ENCODE measurements around the gene ZNF662.

The ZNF662 gene

GRCh38 chr3:42892169-42892568 lies 13.8 kb upstream of the ZNF662 start:
- no peak overlapping the region for H3K27ac ChIP-seq
- no peaks in the 10 kb centered on the region for H3K36me3 ChIP-seq (ENCODE audit: insufficient read depth)
- no peaks in the 10 kb centered on the region for H3K79me2 ChIP-seq (ENCODE audit: insufficient read depth, low read depth)
- H3K4me1 ChIP-seq (ENCODE audit: low read depth, poor library complexity, severe bottlenecking), result no peaks in the 10 kb centered on the region
- H2AFZ ChIP-seq (ENCODE audit: low read depth), result no peak overlapping the region
- no peak overlapping the region for H3K4me3 ChIP-seq (IDR thresholded peaks at IDR 0.05; ENCODE audit: insufficient read depth, low read depth, low read length)
- H4K20me1 ChIP-seq (ENCODE audit: insufficient read depth), result no peaks in the 10 kb centered on the region
- no peak for TF ChIP-seq CTCF (conservative IDR thresholded peaks at IDR 0.05; ENCODE audit: low read depth, low read length)
- no peaks in the 10 kb centered on the region for H3K27me3 ChIP-seq (ENCODE audit: insufficient read depth, low read depth)
- no peak overlapping the region for H3K9ac ChIP-seq
- H3K4me2 ChIP-seq, result no peak overlapping the region

- no peak overlapping the region for H3K27ac ChIP-seq
- H4K20me1 ChIP-seq (ENCODE audit: insufficient read depth), result no peaks in the 10 kb centered on the region
- H3K4me2 ChIP-seq, result no peak overlapping the region
- no peak overlapping the region for H2AFZ ChIP-seq (ENCODE audit: low read depth)
- H3K27me3 ChIP-seq (ENCODE audit: insufficient read depth, low read depth), result no peaks in the 10 kb centered on the region
- no peak overlapping the region for H3K4me3 ChIP-seq (IDR thresholded peaks at IDR 0.05; ENCODE audit: insufficient read depth, low read depth, low read length)
- H3K36me3 ChIP-seq (ENCODE audit: insufficient read depth), result no peaks in the 10 kb centered on the region
- no peaks in the 10 kb centered on the region for H3K79me2 ChIP-seq (ENCODE audit: insufficient read depth, low read depth)
- no peaks in the 10 kb centered on the region for H3K4me1 ChIP-seq (ENCODE audit: low read depth, poor library complexity, severe bottlenecking)
- no peak for TF ChIP-seq CTCF (conservative IDR thresholded peaks at IDR 0.05; ENCODE audit: low read depth, low read length)
- no peak overlapping the region for H3K9ac ChIP-seq
Observed at GRCh38 chr3:42892807-42893206, 13.1 kb upstream of the ZNF662 start.

GRCh38 chr3:42894698-42895579 lies 11.0 kb upstream of the ZNF662 start:
- Histone ChIP-seq H3K27ac (no peak overlapping the region), H2AFZ (ENCODE audit: low read depth) (no peak overlapping the region)

GRCh38 chr3:42895580-42895868 lies 10.4 kb upstream of the ZNF662 start:
- Histone ChIP-seq H3K4me2 (no peak overlapping the region), H3K79me2 (ENCODE audit: insufficient read depth, low read depth) (no peaks in the 10 kb centered on the region), H2AFZ (ENCODE audit: low read depth) (no peak overlapping the region), H3K4me1 (ENCODE audit: low read depth, poor library complexity, severe bottlenecking) (no peaks in the 10 kb centered on the region), H3K9ac (no peak overlapping the region), H3K27ac (no peak overlapping the region), H3K36me3 (ENCODE audit: insufficient read depth) (no peaks in the 10 kb centered on the region), H3K4me3 (IDR thresholded peaks at IDR 0.05; ENCODE audit: insufficient read depth, low read depth, low read length) (no peak overlapping the region), H4K20me1 (ENCODE audit: insufficient read depth) (no peaks in the 10 kb centered on the region), H3K27me3 (ENCODE audit: insufficient read depth, low read depth) (no peaks in the 10 kb centered on the region)
- no peak for TF ChIP-seq CTCF (conservative IDR thresholded peaks at IDR 0.05; ENCODE audit: low read depth, low read length)

More at GRCh38 chr3:42894698-42895579, 11.0 kb upstream of the ZNF662 start:
- Histone ChIP-seq H4K20me1 (ENCODE audit: insufficient read depth) (no peaks in the 10 kb centered on the region), H3K27me3 (ENCODE audit: insufficient read depth, low read depth) (no peaks in the 10 kb centered on the region), H3K79me2 (ENCODE audit: insufficient read depth, low read depth) (no peaks in the 10 kb centered on the region), H3K4me1 (ENCODE audit: low read depth, poor library complexity, severe bottlenecking) (no peaks in the 10 kb centered on the region), H3K4me3 (IDR thresholded peaks at IDR 0.05; ENCODE audit: insufficient read depth, low read depth, low read length) (no peak overlapping the region), H3K4me2 (no peak overlapping the region), H3K9ac (no peak overlapping the region), H3K36me3 (ENCODE audit: insufficient read depth) (no peaks in the 10 kb centered on the region)
- no peak for TF ChIP-seq CTCF (conservative IDR thresholded peaks at IDR 0.05; ENCODE audit: low read depth, low read length)

All from KMS-11 (cell line).